ENCODE data around the gene SLFN12L. TPM values are rescaled to one million over a fixed set of nuclear protein-coding genes. Genes with fewer than 3 reads are reported as not detected.

The SLFN12L gene
- total RNA-seq, 1 experiment from 2014 or later, result not detected

- Histone ChIP-seq H3K9me3 (ENCODE audit: control insufficient read depth, low read depth, low read length) (no peaks in the 10 kb centered on the region), H3K4me1 (ENCODE audit: insufficient read depth, low read length) (no peaks in the 10 kb centered on the region), H3K23me2 (ENCODE audit: insufficient read length, low read depth, low read length, poor library complexity, severe bottlenecking) (peaks cover 8% of the 10 kb centered on the region), H2AK5ac (ENCODE audit: insufficient read length, low read length) (no peak overlapping the region), H3K4ac (ENCODE audit: low read depth, low read length) (no peak overlapping the region), H4K20me1 (ENCODE audit: control insufficient read depth, insufficient read depth, insufficient read length) (no peaks in the 10 kb centered on the region), H4K8ac (replicated peaks; ENCODE audit: insufficient read length, low read depth, low read length) (no peak overlapping the region), H2BK15ac (ENCODE audit: low read depth, low read length) (no peak overlapping the region), H3K56ac (ENCODE audit: insufficient read length, low read depth, low read length) (no peak overlapping the region), H3K23ac (ENCODE audit: insufficient read length, low read depth, low read length) (no peak overlapping the region), H2AFZ (ENCODE audit: low read length) (no peak overlapping the region), H3K4me2 (ENCODE audit: insufficient read depth, insufficient read length, low read length) (peak overlapping the region; percentile 87), H3K79me1 (ENCODE audit: insufficient read depth, low read depth, low read length, poor library complexity, severe bottlenecking) (no peaks in the 10 kb centered on the region), H3T11ph (ENCODE audit: low read length) (no peak overlapping the region), H4K5ac (ENCODE audit: insufficient read length, low read depth, low read length) (peak overlapping the region; percentile 19), H2BK120ac (ENCODE audit: low read depth, low read length, poor library complexity, severe bottlenecking) (no peak overlapping the region), H3K14ac (ENCODE audit: insufficient read depth, low read length) (peak overlapping the region; percentile 72), H3K18ac (ENCODE audit: insufficient read length, low read depth, low read length) (peak overlapping the region; percentile 30), H2BK20ac (ENCODE audit: low read depth, low read length, poor library complexity, severe bottlenecking) (no peak overlapping the region), H3K27ac (ENCODE audit: insufficient read length, low read depth, low read length) (no peak overlapping the region), H3K79me2 (ENCODE audit: insufficient read depth, low read length) (no peaks in the 10 kb centered on the region), H4K91ac (ENCODE audit: insufficient read length, low read depth, low read length) (no peak overlapping the region), H3K9ac (ENCODE audit: extremely low read depth, insufficient read length, low read length) (peak overlapping the region; percentile 69), H2BK12ac (ENCODE audit: insufficient read length, low read depth, low read length) (no peak overlapping the region), H3K27me3 (ENCODE audit: insufficient read depth, low read length) (no peaks in the 10 kb centered on the region), H2BK5ac (ENCODE audit: insufficient read length, low read length) (no peak overlapping the region)
- Mint-ChIP-seq H3K9me3 (no peaks in the 10 kb centered on the region), H3K27ac (peak overlapping the region; percentile 96 to 99 (median 99)), H3K4me3 (peak overlapping the region; percentile 94), H3K36me3 (ENCODE audit: insufficient read depth in 1 of 3, low read depth in 3 of 3) (peaks cover 0 to 12% (median 0%) of the 10 kb centered on the region in 3 experiments; a peak in 3 of 7 replicates), H3K4me1 (peaks cover 9 to 10% of the 10 kb centered on the region in 2 experiments), H3K27me3 (ENCODE audit: low read depth) (peaks cover 6% of the 10 kb centered on the region)
- no CpG with 5 or more reads among the region's 11 CpGs for WGBS (ENCODE audit: extremely low coverage, insufficient read length, low lambda C conversion rate)
- TF ChIP-seq CTCF (conservative IDR thresholded peaks at IDR 0.05), result no peak
- DNase-seq, result no peak
These were observed 41.5 kb upstream of the SLFN12L start for GRCh38 chr17:35578929-35579432.
